Prostate gland (tissue), 2 donors: ENCODE results near the gene POTEF. TPM values are rescaled to one million over a fixed set of nuclear protein-coding genes. Genes with fewer than 3 reads are reported as not detected.
"Not testable (repeated sequence)": the region's sequence is repeated elsewhere in the genome, so short reads cannot be mapped to it uniquely, and the experiment has no call there.

Source experiments
- DNase-seq: peaks from one replicate; pipeline ENCODE4 v3.0.0-alpha.2; 2019; ENCODE audit warnings: low spot score
- H3K27ac ChIP-seq, 2 donors: fragments of 200-600 bp; sonication (generic); 2 replicates each; pipeline ENCODE4 v1.5.1; 2017 to 2019
- H3K27me3 ChIP-seq: fragments of 200-600 bp; sonication (generic); replicated peaks from 2 replicates; pipeline ENCODE4 v1.5.1; 2019; ENCODE audit not compliant: insufficient read depth
- H3K36me3 ChIP-seq, 2 donors: fragments of 200-600 bp; sonication (generic); 1 replicate in 1 of 2; 2 replicates in 1 of 2; pipeline versions ENCODE4 v1.5.1 to v1.8.1; 2017 to 2019
- H3K4me1 ChIP-seq: fragments of 200-600 bp; sonication (generic); replicated peaks from 2 replicates; pipeline ENCODE4 v1.5.1; 2019
- H3K4me3 ChIP-seq, 2 donors: fragments of 200-600 bp; sonication (generic); 2 replicates each; pipeline ENCODE4 v1.5.1; 2017 to 2019
- H3K9me3 ChIP-seq: fragments of 200-600 bp; sonication (generic); 2 replicates; pipeline ENCODE4 v1.5.1; 2017
- WGBS: methylation state at CpG from one replicate; pipeline ENCODE4 v1.1.5; 2018; 5-methylcytosine and 5-hydroxymethylcytosine counted together
- intact Hi-C: fragments of 100-400 bp; cut with DNase I; formaldehyde crosslinking; loops from one replicate; pipeline ENCODE4 v1.14.2; 2022
- small RNA-seq, 2 donors: library from RNA; depleted of rRNA; stranded (forward); fragments of <200 nt; gene quantifications; one replicate each; pipeline ENCODE3, GENCODE V24; 2016
- total RNA-seq, 2 donors: library from RNA; depleted of rRNA; stranded (reverse); fragments of >200 nt; gene quantifications; one replicate each; pipeline ENCODE4 v1.1.0, GENCODE V29; 2016

The POTEF gene
- total RNA-seq, 2 donors from 2014 or later = 2.5 to 14.5 TPM

GRCh38 chr2:130056336-130056735, 72.7 kb downstream of the POTEF start:
- DNase-seq, H3K27me3 ChIP-seq: not testable (repeated sequence)
- WGBS = 36% methylated on average over 5 of the region's 7 CpGs

GRCh38 chr2:130053217-130053911, 75.7 kb downstream of the POTEF start:
- H3K27me3 ChIP-seq, H3K27ac ChIP-seq, H3K36me3 ChIP-seq, DNase-seq, intact Hi-C loops, H3K4me3 ChIP-seq, H3K9me3 ChIP-seq, H3K4me1 ChIP-seq: not testable (repeated sequence)
- 100% methylated on average over 3 of the region's 7 CpGs for WGBS

More at GRCh38 chr2:130056336-130056735, 72.7 kb downstream of the POTEF start:
- intact Hi-C loops, H3K27ac ChIP-seq, H3K4me3 ChIP-seq, H3K36me3 ChIP-seq, H3K9me3 ChIP-seq, H3K4me1 ChIP-seq: not testable (repeated sequence)

DNA sequence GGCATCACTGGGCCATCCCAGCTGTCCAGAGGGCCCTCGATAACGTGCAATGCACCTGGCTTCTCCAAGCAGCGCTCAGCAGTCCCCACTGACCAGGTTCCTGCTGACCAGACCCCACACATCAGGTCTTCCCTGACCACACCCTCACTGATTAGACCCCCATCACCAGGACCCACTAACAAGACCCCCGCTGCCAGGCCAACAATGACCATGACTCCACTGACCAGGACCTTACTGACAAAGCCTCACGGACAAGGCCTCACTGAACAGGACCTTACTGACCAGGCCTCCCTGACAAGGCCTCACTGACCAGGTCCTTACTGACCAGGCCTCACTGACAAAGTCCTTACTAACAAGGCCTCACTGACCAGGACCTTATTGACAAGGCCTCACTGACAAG, 76.6 kb downstream of the POTEF start:
- DNase-seq, H3K9me3 ChIP-seq, H3K27ac ChIP-seq, H3K36me3 ChIP-seq, H3K27me3 ChIP-seq, H3K4me3 ChIP-seq, intact Hi-C loops, H3K4me1 ChIP-seq: not testable (repeated sequence)
- 96% methylated on average over 3 of the region's 5 CpGs for WGBS

DNA sequence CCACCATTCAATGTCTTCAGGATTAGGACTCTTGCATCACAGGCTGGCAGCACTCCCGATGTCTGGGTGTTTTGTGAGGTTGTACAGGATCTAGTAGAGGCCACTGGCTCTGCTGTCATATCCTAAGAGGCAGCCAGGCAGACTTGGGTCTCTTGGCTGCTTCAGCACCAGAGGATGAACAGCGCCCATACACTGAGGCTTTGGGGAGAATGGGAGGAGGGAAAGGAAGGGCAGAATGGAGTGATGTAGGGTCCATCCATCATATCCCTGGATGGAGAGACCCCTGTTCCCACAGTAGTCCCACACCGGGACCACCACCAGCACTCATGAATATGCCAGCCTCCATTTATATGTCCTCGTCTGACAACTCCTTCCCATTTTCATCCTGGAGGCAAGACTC, 80.6 kb downstream of the POTEF start:
- H3K4me3 ChIP-seq, H3K36me3 ChIP-seq, H3K27ac ChIP-seq, H3K9me3 ChIP-seq, intact Hi-C loops, DNase-seq, H3K27me3 ChIP-seq, H3K4me1 ChIP-seq: not testable (repeated sequence)
- 33% methylated on average over 1 of the region's 4 CpGs for WGBS

- H3K4me3 ChIP-seq, H3K9me3 ChIP-seq, DNase-seq, H3K36me3 ChIP-seq, H3K27ac ChIP-seq, H3K4me1 ChIP-seq, intact Hi-C loops, H3K27me3 ChIP-seq: not testable (repeated sequence)
- 72% methylated on average over 5 of the region's 16 CpGs for WGBS
These were observed 90.8 kb downstream of the POTEF start for GRCh38 chr2:130038265-130038603.

DNA sequence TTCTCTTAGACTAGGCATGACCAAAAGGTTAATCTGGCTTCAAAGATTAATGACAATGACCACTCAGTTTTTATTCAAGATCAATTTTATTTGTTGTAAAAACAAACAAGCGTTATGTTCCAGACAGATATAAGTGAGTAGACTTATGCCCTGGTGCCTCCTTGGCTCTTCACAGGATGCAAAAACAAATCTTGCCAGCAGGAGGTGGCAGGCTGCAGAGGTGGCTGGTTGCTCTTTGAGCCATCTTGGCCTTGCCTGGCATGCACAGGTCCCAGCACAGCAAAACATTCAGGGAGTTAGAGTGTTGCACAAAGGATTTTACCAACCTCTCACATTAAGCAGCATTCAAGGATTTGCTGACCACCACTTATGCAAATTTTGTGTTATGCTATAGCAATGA, 103.1 kb downstream of the POTEF start:
- H3K9me3 ChIP-seq, H3K27ac ChIP-seq, H3K4me1 ChIP-seq, H3K4me3 ChIP-seq, DNase-seq, H3K27me3 ChIP-seq, H3K36me3 ChIP-seq, intact Hi-C loops: not testable (repeated sequence)
- 82% methylated on average over 1 of the region's 1 CpG for WGBS

Small RNA genes within 50 kb of the gene (small RNA-seq; reads per million reads assigned to genes)
- gene AC018865.2 (0 reads per million in 2 donors), gene RNU6-1049P (0 reads per million in 2 donors)

Other genes starting within 250 kb of the POTEF start
- 1 to 10 TPM in 1 of 2 donors, under 1 TPM in 1; 0.87 to 2.4 TPM for gene RAB6C, start 149.6 kb downstream of the POTEF start, total RNA-seq
- 10 to 100 TPM; 21.7 to 31.2 TPM for gene CCDC74B, start 15.9 kb upstream of the POTEF start, total RNA-seq
- gene SMPD4, start 52.4 kb upstream of the POTEF start, total RNA-seq = 10 to 100 TPM; 38.1 to 74.5 TPM
- 100 to 1,000 TPM; 161 to 195 TPM for gene MZT2B, start 53.0 kb upstream of the POTEF start, total RNA-seq
- 10 to 100 TPM in 1 of 2 donors, not detected in 1; 32.6 TPM for gene TUBA3E, start 69.2 kb upstream of the POTEF start, total RNA-seq
- gene IMP4, start 213.7 kb upstream of the POTEF start, total RNA-seq = 100 to 1,000 TPM in 1 of 2 donors, 10 to 100 TPM in 1; 71.4 to 106 TPM
- gene PTPN18, start 226.8 kb upstream of the POTEF start, total RNA-seq = 10 to 100 TPM; 37.1 to 93.6 TPM